Coronary artery (tissue), 2 donors: ENCODE measurements around the gene WHRN.

Experiments used
- DNase-seq: peaks from one replicate; pipeline ENCODE4 v3.0.0-alpha.2; 2017; ENCODE audit warnings: low spot score
- H3K27ac ChIP-seq, 2 donors: fragments of 200-600 bp; sonication (generic); one replicate each; pipeline ENCODE4 v1.5.1; 2016 to 2019
- H3K4me3 ChIP-seq: fragments of 200-600 bp; sonication (generic); 2 replicates; pipeline ENCODE4 v1.5.1; 2016; ENCODE audit warnings: mild to moderate bottlenecking, moderate library complexity
- CTCF ChIP-seq: fragments of 200-600 bp; sonication (generic); IDR thresholded peaks from one replicate; pipeline ENCODE4 v1.5.1; 2019; ENCODE audit warnings: antibody characterized with exemption

WHRN gene

GRCh38 chr9:114408645-114409044 lies 96.6 kb downstream of the WHRN start:
- TF ChIP-seq CTCF: no peak
- DNase-seq: no peak
- Histone ChIP-seq H3K4me3 (no peak overlapping the region), H3K27ac (no peak overlapping the region)

GRCh38 chr9:114407889-114408288 lies 97.4 kb downstream of the WHRN start:
- no peak for TF ChIP-seq CTCF
- DNase-seq: no peak
- Histone ChIP-seq H3K27ac (no peak overlapping the region), H3K4me3 (no peak overlapping the region)

- Histone ChIP-seq H3K4me3 (no peak overlapping the region), H3K27ac (no peak overlapping the region)
- no peak for DNase-seq
- no peak for TF ChIP-seq CTCF
These were observed 98.8 kb downstream of the WHRN start for GRCh38 chr9:114406441-114406840.

- Histone ChIP-seq H3K27ac (no peak overlapping the region), H3K4me3 (no peak overlapping the region)
- TF ChIP-seq CTCF: peak; percentile 81
- DNase-seq: peak; percentile 82
These were observed 99.8 kb downstream of the WHRN start for GRCh38 chr9:114405294-114406034.

GRCh38 chr9:114404531-114404930 lies 100.7 kb downstream of the WHRN start:
- no peak overlapping the region for H3K27ac ChIP-seq
- DNase-seq: no peak
- H3K4me3 ChIP-seq: no peak overlapping the region
- TF ChIP-seq CTCF: no peak

GRCh38 chr9:114403153-114403756 lies 102.0 kb downstream of the WHRN start:
- no peak for TF ChIP-seq CTCF
- no peak for DNase-seq
- Histone ChIP-seq H3K27ac (no peak overlapping the region), H3K4me3 (no peak overlapping the region)

GRCh38 chr9:114401344-114401743 lies 103.9 kb downstream of the WHRN start:
- Histone ChIP-seq H3K27ac (no peak overlapping the region), H3K4me3 (no peak overlapping the region)
- no peak for DNase-seq
- no peak for TF ChIP-seq CTCF
